Measurements from ENCODE around the gene SPIN2A.

- no peak for TF ChIP-seq CTCF (IDR thresholded peaks at IDR 0.05)
- TF ChIP-seq POLR2A (IDR thresholded peaks at IDR 0.05) = no peak
- no peak for TF ChIP-seq EP300 (IDR thresholded peaks at IDR 0.05)
These were observed 18.0 kb upstream of the SPIN2A start for GRCh38 chrX:57155171-57155570.
